Body of pancreas (tissue), 4 donors: ENCODE measurements around the gene PCK1.

Source experiments
- CTCF ChIP-seq, 7 experiments: fragments of 450-650 bp in 4 of 7; fragments of 200-600 bp in 3 of 7; sonication (generic) in 3 of 7; IDR thresholded peaks; one replicate each; pipeline ENCODE4 v1.5.1; 2016 to 2019; ENCODE audit warnings: antibody characterized with exemption in 7 of 7
- POLR2A ChIP-seq, 3 donors: fragments of 450-650 bp; IDR thresholded peaks; one replicate each; pipeline ENCODE4 v1.6.1; 2016; ENCODE audit warnings: antibody characterized with exemption in 3 of 3, mild to moderate bottlenecking in 2 of 3

GRCh38 chr20:57568960-57569359 is 8.1 kb downstream of the PCK1 start:
- TF ChIP-seq CTCF (IDR thresholded peaks at IDR 0.05) (no peak), POLR2A (IDR thresholded peaks at IDR 0.05) (no peak)
